ENCODE results near the gene DCX.

DCX gene

GRCh38 chrX:111264385-111264784 is 147.6 kb downstream of the DCX start:
- TF ChIP-seq CTCF (IDR thresholded peaks at IDR 0.05; ENCODE audit: low read depth, low read length), result no peak
- DNase-seq (ENCODE audit: extremely low read depth, low read depth), result no peak

- no peak for TF ChIP-seq CTCF (IDR thresholded peaks at IDR 0.05; ENCODE audit: low read depth, low read length)
- no peak for DNase-seq (ENCODE audit: extremely low read depth, low read depth)
Observed at GRCh38 chrX:111262086-111262485, 149.9 kb downstream of the DCX start.

GRCh38 chrX:111260451-111260850 is 151.5 kb downstream of the DCX start:
- TF ChIP-seq CTCF (IDR thresholded peaks at IDR 0.05; ENCODE audit: low read depth, low read length), result no peak
- no peak for DNase-seq (ENCODE audit: extremely low read depth, low read depth)

- no peak for TF ChIP-seq CTCF (IDR thresholded peaks at IDR 0.05; ENCODE audit: low read depth, low read length)
- DNase-seq (ENCODE audit: extremely low read depth, low read depth), result no peak
Observed at GRCh38 chrX:111259559-111259958, 152.4 kb downstream of the DCX start.

- no peak for TF ChIP-seq CTCF (IDR thresholded peaks at IDR 0.05; ENCODE audit: low read depth, low read length)
- no peak for DNase-seq (ENCODE audit: extremely low read depth, low read depth)
Observed at GRCh38 chrX:111257733-111258132, 154.3 kb downstream of the DCX start.

GRCh38 chrX:111254896-111255693 is 156.9 kb downstream of the DCX start:
- TF ChIP-seq CTCF (IDR thresholded peaks at IDR 0.05; ENCODE audit: low read depth, low read length), result no peak
- DNase-seq (ENCODE audit: extremely low read depth, low read depth), result no peak

- DNase-seq (ENCODE audit: extremely low read depth, low read depth), result peak; percentile 0
- peak; percentile 40 for TF ChIP-seq CTCF (IDR thresholded peaks at IDR 0.05; ENCODE audit: low read depth, low read length)
Observed at GRCh38 chrX:111244235-111244750, 167.7 kb downstream of the DCX start.
